SIG-M5 (cell line): ENCODE data around the gene ZMIZ1.

Source experiments
- DNase-seq: peaks from one replicate; lab custom pipeline; 2025; lab: John Stamatoyannopoulos, UW

ZMIZ1 gene

DNA sequence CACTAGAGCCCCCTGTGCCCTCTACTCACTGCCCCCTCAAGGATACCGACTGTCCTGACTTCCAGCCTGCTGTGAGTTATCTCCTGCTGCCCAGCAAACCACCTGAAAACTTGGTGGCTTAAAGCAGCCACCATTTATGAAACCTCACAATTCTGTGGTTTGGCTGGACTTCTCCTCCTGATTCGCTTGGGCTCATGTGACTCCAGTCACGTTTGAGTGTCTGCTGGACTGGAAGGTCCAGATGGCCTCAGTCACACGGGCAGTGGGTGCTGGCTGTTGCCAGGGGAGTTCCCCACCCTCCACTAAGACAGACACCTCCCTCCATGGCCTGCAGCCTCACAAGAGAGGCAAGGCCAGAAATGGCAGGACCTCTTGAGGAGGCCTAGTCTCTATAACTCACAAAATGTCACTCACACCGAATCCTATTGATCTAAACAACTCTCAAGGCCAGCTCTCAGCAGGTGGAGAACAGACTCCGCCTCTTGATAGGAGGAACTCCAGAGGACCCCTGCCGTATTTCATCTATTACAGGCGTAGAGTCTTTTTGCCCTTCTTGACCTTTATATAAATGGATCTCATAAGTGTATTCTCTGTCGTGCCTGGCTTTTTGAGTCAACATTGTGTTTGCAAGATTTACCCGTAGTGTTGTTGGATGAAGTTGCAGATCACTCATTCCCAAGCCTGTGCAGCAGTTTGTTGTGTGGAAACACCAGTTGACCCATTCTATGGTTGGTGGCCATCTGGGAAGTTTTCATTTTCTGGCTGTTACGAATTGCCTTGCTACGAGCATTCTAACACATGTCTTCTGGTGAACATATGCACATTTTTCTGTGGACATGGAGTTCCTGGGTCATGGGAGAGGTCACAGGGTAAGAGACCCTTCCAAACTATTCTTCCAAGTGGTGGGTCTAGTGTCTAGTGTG, 48.3 kb downstream of the ZMIZ1 start:
- no peak for DNase-seq

GRCh38 chr10:79118286-79119202, 49.8 kb downstream of the ZMIZ1 start:
- no peak for DNase-seq

GRCh38 chr10:79119306-79119705, 50.5 kb downstream of the ZMIZ1 start:
- no peak for DNase-seq

GRCh38 chr10:79123547-79123963, 54.8 kb downstream of the ZMIZ1 start:
- no peak for DNase-seq

DNA sequence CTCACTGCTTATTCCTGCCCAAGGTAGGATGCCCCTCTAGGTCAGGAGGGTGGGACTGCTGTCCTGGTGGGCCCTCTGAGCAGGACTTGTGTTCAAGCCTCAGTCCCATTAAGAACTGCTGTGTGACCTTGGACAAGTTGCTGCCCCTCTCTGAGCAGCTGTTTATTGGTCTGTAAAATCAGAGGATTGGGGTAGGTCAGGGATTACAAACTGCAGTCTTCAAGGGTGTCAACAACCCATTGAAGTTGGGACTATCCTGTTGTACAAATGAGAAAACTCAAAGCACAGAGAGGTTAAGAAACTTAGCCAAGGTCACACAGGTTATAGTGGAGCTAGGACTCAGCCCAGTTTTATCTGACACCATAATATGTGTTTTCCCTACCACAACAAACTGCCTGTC, 55.3 kb downstream of the ZMIZ1 start:
- no peak for DNase-seq

DNA sequence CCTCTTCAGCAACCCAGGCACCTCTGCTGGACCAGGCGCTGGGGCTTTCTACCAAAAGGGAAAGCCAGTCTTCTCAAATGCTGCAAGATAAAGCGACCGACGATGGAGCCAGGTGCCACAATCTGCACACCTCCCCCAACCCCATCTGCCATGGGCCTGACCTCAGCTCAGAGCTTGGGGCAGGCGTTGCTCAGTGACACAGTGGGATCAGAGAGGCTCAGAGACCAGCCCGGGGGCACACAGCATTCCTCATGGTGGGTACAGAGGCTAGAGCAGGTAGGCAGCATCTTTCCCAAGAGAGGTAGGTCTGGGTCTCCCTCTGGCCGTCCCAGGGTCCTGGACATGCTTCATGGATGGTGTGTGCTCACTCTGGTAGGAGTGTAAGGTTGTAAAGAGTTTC, 56.3 kb downstream of the ZMIZ1 start:
- no peak for DNase-seq

GRCh38 chr10:79126351-79127080, 57.8 kb downstream of the ZMIZ1 start:
- DNase-seq = no peak

- no peak for DNase-seq
Measured at GRCh38 chr10:79127151-79127961, 58.6 kb downstream of the ZMIZ1 start.

GRCh38 chr10:79128241-79128922, 59.6 kb downstream of the ZMIZ1 start:
- no peak for DNase-seq

DNA sequence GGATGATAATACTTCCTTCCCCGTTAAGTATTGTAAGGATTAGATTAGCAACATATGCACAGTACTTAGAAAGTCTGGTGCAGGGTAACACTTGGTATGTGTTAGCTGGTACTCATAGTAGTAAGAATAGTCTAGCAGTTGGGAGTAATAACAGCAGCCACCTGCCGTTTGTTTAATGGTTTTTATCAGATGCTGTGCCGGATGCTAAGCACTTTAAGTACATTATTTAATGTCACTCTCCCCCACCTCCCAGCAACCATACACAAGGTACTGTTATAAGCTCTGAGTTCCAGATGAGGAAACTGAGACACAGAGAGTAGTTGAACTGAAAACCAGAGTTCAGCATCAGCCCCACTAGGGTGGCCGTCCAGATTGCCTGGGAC, 60.1 kb downstream of the ZMIZ1 start:
- DNase-seq = no peak

DNA sequence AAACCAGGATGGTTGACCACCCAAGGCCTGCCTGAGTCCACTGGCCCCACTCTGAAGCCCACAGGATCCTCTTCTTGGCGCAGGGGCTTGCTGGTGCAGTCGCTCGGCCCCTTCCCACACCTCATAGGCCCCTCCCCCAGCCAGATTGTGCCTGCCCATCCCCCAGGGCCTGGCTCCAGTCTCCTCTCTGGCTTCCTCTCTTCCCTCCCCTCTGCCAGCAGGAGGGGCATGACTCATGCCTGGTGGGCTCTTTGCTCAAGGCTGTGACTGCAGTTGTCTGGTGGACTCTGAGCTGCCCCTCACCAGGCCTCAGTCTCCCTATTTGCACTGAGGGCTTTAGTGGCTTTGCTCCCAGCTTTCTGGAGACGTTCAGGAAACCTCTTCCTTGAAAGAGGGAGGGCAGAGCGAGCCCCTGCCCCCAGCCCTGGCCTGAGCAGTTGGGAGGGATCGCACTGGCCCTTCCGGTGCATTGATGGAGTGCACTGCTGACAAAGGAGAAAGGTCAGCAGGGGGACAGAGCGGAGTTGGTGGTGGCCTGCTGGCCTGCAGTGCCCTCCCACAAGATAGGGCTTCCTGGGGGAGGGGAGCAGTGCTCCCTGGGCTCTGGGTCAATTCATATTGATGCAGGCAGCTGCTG, 60.7 kb downstream of the ZMIZ1 start:
- no peak for DNase-seq

- no peak for DNase-seq
Measured at GRCh38 chr10:79130255-79130654, 61.5 kb downstream of the ZMIZ1 start.

DNA sequence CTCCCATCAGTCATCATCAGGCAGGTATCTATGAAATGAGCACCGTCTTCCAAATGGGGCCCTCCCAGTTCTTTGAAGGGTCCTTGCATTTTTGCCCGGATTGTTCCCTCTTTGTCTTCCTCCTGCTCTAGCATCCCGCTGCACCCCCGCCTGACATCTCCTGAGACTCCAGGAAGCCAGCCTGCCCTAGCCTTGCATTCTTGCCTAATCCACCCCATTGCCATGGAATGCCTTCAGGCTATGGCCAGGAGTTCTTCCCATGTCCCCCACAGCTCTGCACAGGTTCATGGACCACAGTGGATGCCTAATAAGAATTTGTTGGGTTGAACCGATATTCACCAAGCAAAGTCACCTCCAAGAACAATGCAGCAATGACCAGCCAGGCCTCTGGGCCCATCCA, 62.1 kb downstream of the ZMIZ1 start:
- DNase-seq = no peak

- DNase-seq = no peak
Measured at GRCh38 chr10:79131836-79132631, 63.3 kb downstream of the ZMIZ1 start.

DNA sequence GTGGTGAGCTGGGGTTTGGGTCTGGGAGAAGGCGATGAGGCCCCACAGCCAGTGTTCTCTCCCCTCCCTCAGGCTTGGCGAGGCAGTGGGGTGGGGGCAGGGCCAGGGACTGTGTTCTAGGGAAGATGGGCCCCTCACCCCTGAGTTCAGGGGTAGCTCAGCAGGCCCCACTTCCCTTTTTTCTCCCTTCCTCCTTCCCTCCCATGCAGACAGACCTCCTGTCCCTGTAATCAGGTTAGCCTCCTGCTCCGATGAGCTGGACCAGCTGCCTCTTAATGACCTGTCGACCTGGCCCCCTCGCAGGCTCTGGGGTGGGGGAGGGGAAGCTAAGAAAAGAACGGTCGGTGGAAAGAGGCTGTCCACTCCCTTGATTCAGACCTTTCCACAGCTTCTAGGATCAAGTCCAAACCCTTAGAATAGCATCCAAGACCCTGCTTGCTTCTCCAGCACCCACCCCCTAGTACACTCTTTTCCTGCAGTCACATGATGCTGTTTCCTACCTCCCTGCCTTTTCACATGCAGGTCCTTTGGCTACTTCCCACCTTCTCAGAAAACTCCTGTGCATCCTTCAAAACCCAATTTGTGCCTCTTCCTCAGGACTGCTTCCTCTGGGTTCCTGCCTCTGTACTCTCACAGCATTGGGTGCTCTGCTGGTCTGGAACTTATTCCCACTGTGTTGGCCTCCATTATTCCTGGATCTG, 64.1 kb downstream of the ZMIZ1 start:
- no peak for DNase-seq

GRCh38 chr10:79133416-79133815, 64.7 kb downstream of the ZMIZ1 start:
- no peak for DNase-seq

GRCh38 chr10:79135790-79136189, 67.0 kb downstream of the ZMIZ1 start:
- DNase-seq = no peak

DNA sequence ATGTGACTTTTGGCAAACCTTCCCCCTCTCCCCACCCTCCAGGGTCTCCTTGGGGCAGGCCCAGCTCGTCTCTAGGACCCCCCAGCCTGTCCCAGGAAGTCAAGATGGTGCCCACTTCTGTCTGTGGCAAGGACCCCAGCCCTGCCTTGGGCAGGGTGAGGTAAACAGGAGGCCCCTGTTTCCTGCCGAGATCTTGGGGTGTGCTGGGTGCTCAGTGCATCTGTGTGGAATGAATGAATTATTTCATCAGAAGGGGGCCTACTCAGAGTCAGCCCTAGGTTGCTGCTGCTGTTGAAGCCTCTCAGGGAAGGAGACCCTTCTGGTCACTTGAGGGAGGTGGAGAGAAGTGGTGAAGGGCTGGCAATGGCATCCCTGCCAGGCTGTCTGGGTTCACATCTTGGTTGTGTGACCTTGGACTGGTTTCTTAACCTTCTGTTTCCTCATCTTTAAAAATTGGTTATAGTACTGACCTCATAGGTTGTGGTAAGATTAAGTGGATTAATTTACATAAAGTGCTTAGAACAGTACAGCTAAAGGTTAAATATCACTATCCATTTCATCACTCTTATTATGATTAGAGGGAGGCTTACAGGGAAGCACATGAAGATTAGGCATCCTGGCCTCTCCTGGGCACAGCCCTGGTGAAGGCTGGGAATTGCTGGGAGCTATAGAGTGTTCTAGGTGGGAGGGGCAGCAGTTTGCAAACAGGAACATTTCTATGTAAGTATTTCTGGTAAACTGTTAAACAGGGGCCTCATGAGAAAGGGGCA, 67.7 kb downstream of the ZMIZ1 start:
- DNase-seq = no peak
